Smooth muscle cell (in vitro differentiated cells): ENCODE measurements around the gene PLCB1. TPM values are rescaled to one million over a fixed set of nuclear protein-coding genes. Genes with fewer than 3 reads are reported as not detected.

Experiments used
- DNase-seq: peaks from one replicate; lab custom pipeline; 2025; ENCODE audit not compliant: unreplicated experiment; lab: John Stamatoyannopoulos, UW
- H2AFZ ChIP-seq: fragments of 200-600 bp; sonication (generic); 2 replicates; pipeline ENCODE4 v1.6.0; 2016; ENCODE audit warnings: antibody characterized with exemption, low read depth, mild to moderate bottlenecking
- H3F3A ChIP-seq: fragments of 200-600 bp; sonication (generic); 2 replicates; pipeline ENCODE4 v1.6.0; 2017; ENCODE audit warnings: antibody characterized with exemption, low read depth
- H3K27ac ChIP-seq: fragments of 200-600 bp; sonication (generic); 2 replicates; pipeline ENCODE4 v1.5.1; 2016; ENCODE audit warnings: low read depth, mild to moderate bottlenecking
- H3K27me3 ChIP-seq: fragments of 200-600 bp; sonication (generic); 2 replicates; pipeline ENCODE4 v1.6.1; 2016; ENCODE audit warnings: low read depth, mild to moderate bottlenecking
- H3K36me3 ChIP-seq: fragments of 200-600 bp; sonication (generic); 2 replicates; pipeline ENCODE4 v1.5.1; 2016; ENCODE audit warnings: low read depth
- H3K4me1 ChIP-seq: fragments of 200-600 bp; sonication (generic); 2 replicates; pipeline ENCODE4 v1.5.1; 2016; ENCODE audit warnings: low read depth
- H3K4me2 ChIP-seq: fragments of 200-600 bp; sonication (generic); 2 replicates; pipeline ENCODE4 v1.6.0; 2016; ENCODE audit warnings: mild to moderate bottlenecking
- H3K4me3 ChIP-seq: fragments of 200-600 bp; sonication (generic); 2 replicates; pipeline ENCODE4 v1.5.1; 2016; ENCODE audit warnings: mild to moderate bottlenecking
- H3K79me2 ChIP-seq: fragments of 200-600 bp; sonication (generic); 2 replicates; pipeline ENCODE4 v1.6.0; 2016; ENCODE audit warnings: low read depth, mild to moderate bottlenecking
- H3K9ac ChIP-seq: fragments of 200-600 bp; sonication (generic); 2 replicates; pipeline ENCODE4 v1.6.0; 2016; ENCODE audit warnings: low read depth
- H3K9me3 ChIP-seq: fragments of 200-600 bp; sonication (generic); replicated peaks from 2 replicates; pipeline ENCODE4 v1.5.1; 2016; ENCODE audit warnings: low read depth
- H4K20me1 ChIP-seq: fragments of 200-600 bp; sonication (generic); 2 replicates; pipeline ENCODE4 v1.6.0; 2016; ENCODE audit warnings: low read depth
- CTCF ChIP-seq: fragments of 200-600 bp; sonication (generic); IDR thresholded peaks from 2 replicates; pipeline ENCODE4 v1.5.1; 2017; ENCODE audit warnings: borderline replicate concordance, mild to moderate bottlenecking, antibody characterized with exemption; ENCODE audit not compliant: insufficient read depth, poor library complexity, severe bottlenecking
- WGBS: methylation state at CpG from one replicate; pipeline ENCODE4 v1.1.7; 2016; ENCODE audit warnings: low lambda C conversion rate; 5-methylcytosine and 5-hydroxymethylcytosine counted together
- polyA plus RNA-seq: library from polyadenylated mRNA; unstranded; fragments of >200 nt; fragmentation: Nextera tagmentation; extraction: Ambion mirVana; gene quantifications from 2 replicates; pipeline ENCODE4 v1.2.1, GENCODE V29; 2016
- total RNA-seq: library from RNA; depleted of rRNA; stranded (reverse); fragments of >200 nt; gene quantifications from 2 replicates; pipeline ENCODE4 v1.2.3, GENCODE V29; 2014

The PLCB1 gene
- total and polyA plus RNA-seq, 2 experiments from 2014 or later, result 4.7 to 25.3 TPM

- Histone ChIP-seq H3K9ac (no peak overlapping the region), H4K20me1 (no peaks in the 10 kb centered on the region), H3K27me3 (no peaks in the 10 kb centered on the region), H3K27ac (no peak overlapping the region), H3K79me2 (no peaks in the 10 kb centered on the region), H3K9me3 (no peaks in the 10 kb centered on the region), H3K4me3 (no peak overlapping the region), H2AFZ (no peak overlapping the region), H3K4me2 (no peak overlapping the region), H3K36me3 (no peaks in the 10 kb centered on the region), H3F3A (no peaks in the 10 kb centered on the region), H3K4me1 (no peaks in the 10 kb centered on the region)
- 81% methylated on average over 3 of the region's 3 CpGs for WGBS
- DNase-seq, result no peak
- TF ChIP-seq CTCF, result no peak
Observed at GRCh38 chr20:8714206-8714605, 582.1 kb downstream of the PLCB1 start.

- no peak for TF ChIP-seq CTCF
- Histone ChIP-seq H3K9ac (no peak overlapping the region), H3K4me2 (no peak overlapping the region), H3K9me3 (no peaks in the 10 kb centered on the region), H3K4me1 (no peaks in the 10 kb centered on the region), H3K36me3 (no peaks in the 10 kb centered on the region), H3K27me3 (no peaks in the 10 kb centered on the region), H3K27ac (no peak overlapping the region), H3F3A (no peaks in the 10 kb centered on the region), H3K4me3 (no peak overlapping the region), H2AFZ (no peak overlapping the region), H3K79me2 (no peaks in the 10 kb centered on the region), H4K20me1 (no peaks in the 10 kb centered on the region)
- DNase-seq, result no peak
- WGBS, result 90% methylated on average over 4 of the region's 4 CpGs
Observed at GRCh38 chr20:8718279-8718678, 586.2 kb downstream of the PLCB1 start.

- Histone ChIP-seq H3K27me3 (no peaks in the 10 kb centered on the region), H3K36me3 (no peaks in the 10 kb centered on the region), H3F3A (no peaks in the 10 kb centered on the region), H3K4me1 (no peaks in the 10 kb centered on the region), H3K4me3 (no peak overlapping the region), H3K79me2 (no peaks in the 10 kb centered on the region), H2AFZ (no peak overlapping the region), H3K9ac (no peak overlapping the region), H3K4me2 (no peak overlapping the region), H3K27ac (no peak overlapping the region), H3K9me3 (no peaks in the 10 kb centered on the region), H4K20me1 (no peaks in the 10 kb centered on the region)
- TF ChIP-seq CTCF, result no peak
- DNase-seq, result no peak
- 65% methylated on average over 4 of the region's 4 CpGs for WGBS
Observed at GRCh38 chr20:8720089-8720488, 588.0 kb downstream of the PLCB1 start.

GRCh38 chr20:8721098-8721497 lies 589.0 kb downstream of the PLCB1 start:
- Histone ChIP-seq H3K4me1 (no peaks in the 10 kb centered on the region), H3K4me3 (no peak overlapping the region), H3F3A (no peaks in the 10 kb centered on the region), H3K9me3 (no peaks in the 10 kb centered on the region), H3K4me2 (no peak overlapping the region), H3K79me2 (no peaks in the 10 kb centered on the region), H4K20me1 (no peaks in the 10 kb centered on the region), H2AFZ (no peak overlapping the region), H3K27me3 (no peaks in the 10 kb centered on the region), H3K36me3 (no peaks in the 10 kb centered on the region), H3K27ac (no peak overlapping the region), H3K9ac (no peak overlapping the region)
- no peak for DNase-seq
- TF ChIP-seq CTCF, result peak; percentile 84
- 26% methylated on average over 5 of the region's 5 CpGs for WGBS
